Stomach (tissue), 4 donors: ENCODE data around the gene RING1.

ENCODE experiments used
- CTCF ChIP-seq, 7 experiments: fragments of 450-650 bp in 4 of 7; fragments of 200-600 bp in 3 of 7; sonication (generic) in 3 of 7; IDR thresholded peaks; one replicate each; pipeline ENCODE4 v1.5.1; 2016 to 2019; ENCODE audit warnings: antibody characterized with exemption in 7 of 7, control low read depth in 2 of 7, mild to moderate bottlenecking in 1 of 7
- POLR2A ChIP-seq, 4 donors: fragments of 450-650 bp; IDR thresholded peaks; one replicate each; pipeline ENCODE4 v1.6.1; 2016; ENCODE audit warnings: antibody characterized with exemption in 4 of 4, control low read depth in 2 of 4, mild to moderate bottlenecking in 1 of 4, moderate library complexity in 1 of 4

DNA sequence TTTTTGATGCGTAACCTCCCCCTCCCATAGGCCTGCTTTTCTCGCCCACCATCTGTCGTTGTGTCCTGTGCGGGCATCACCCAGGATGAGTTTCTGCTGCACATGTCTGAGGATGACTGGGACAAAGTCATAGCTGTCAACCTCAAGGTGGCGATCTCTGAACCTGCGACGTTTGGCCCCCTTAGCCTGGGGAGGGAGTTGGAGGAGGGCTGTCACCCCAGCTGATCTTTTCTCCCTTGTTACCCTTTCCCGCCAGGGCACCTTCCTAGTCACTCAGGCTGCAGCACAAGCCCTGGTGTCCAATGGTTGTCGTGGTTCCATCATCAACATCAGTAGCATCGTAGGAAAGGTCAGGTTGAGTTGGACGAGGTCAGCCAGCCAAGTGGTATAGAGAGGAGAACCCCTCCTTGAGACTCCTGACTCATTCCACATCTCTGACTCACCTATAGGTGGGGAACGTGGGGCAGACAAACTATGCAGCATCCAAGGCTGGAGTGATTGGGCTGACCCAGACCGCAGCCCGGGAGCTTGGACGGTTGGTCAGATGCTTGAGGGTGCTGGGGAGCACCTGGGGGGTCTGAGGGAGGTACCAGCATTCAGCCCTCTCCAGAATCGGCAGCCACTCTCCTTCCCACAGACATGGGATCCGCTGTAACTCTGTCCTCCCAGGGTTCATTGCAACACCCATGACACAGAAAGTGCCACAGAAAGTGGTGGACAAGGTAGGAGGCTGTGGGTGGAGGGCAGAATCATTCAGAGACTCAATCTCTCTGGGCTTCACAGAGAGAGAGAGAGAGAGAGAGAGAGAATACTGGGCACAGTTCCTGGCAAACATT is 2.9 kb upstream of the RING1 start:
- TF ChIP-seq CTCF (IDR thresholded peaks at IDR 0.05) (no peak), POLR2A (IDR thresholded peaks at IDR 0.05) (no peak)
